Stimulated activated naive CD8-positive, alpha-beta T cell treated with anti-CD3 and anti-CD28 coated beads, Interleukin-15, amount 100 ng/mL, for 72 hours (primary cell): ENCODE data around the gene KCNJ8.
"Not testable (repeated sequence)": the region's sequence is repeated elsewhere in the genome, so short reads cannot be mapped to it uniquely, and the experiment has no call there.

Experiments
- ATAC-seq: fragments of 150-1000 bp; cut with Tn5 transposase; 2 replicates; pipeline ENCODE4 v1.10.0; 2021; ENCODE audit warnings: mild to moderate bottlenecking, moderate library complexity
- DNase-seq, 2 donors: peaks; one replicate each; pipeline ENCODE4 v3.0.0; 2021 to 2022
- H3K27ac Mint-ChIP-seq, 2 donors: one replicate each; pipeline ENCODE4 v1.8.0; 2022; ENCODE audit warnings: mild to moderate bottlenecking in 2 of 2, mixed read lengths in 2 of 2, moderate library complexity in 2 of 2
- H3K27me3 Mint-ChIP-seq: one replicate; pipeline ENCODE4 v1.8.0; 2022; ENCODE audit warnings: mixed read lengths
- H3K4me1 Mint-ChIP-seq: one replicate; pipeline ENCODE4 v1.8.0; 2022; ENCODE audit warnings: mild to moderate bottlenecking, mixed read lengths
- H3K4me3 Mint-ChIP-seq, 2 donors: one replicate each; pipeline ENCODE4 v1.8.0; 2022; ENCODE audit warnings: mild to moderate bottlenecking in 2 of 2, mixed read lengths in 2 of 2, moderate library complexity in 1 of 2
- H3K9me3 Mint-ChIP-seq, 2 donors: one replicate each; pipeline ENCODE4 v1.8.0; 2022; ENCODE audit warnings: mixed read lengths in 2 of 2

The KCNJ8 gene

GRCh38 chr12:21774358-21775132 lies at the start of gene KCNJ8:
KCNJ8 (minus strand) TSS chr12:21774706; CDS start chr12:21773616, 1,090 bp downstream.
- peaks cover 8% of the 10 kb centered on the region for H3K4me1 Mint-ChIP-seq
- no peak within 1 kb of the TSS for H3K27ac Mint-ChIP-seq
- peak in 1 of 2 donors; percentile 3 for DNase-seq
- peak; percentile 59 for ATAC-seq
- peak within 1 kb of the TSS; percentile 66 to 75 for H3K4me3 Mint-ChIP-seq
- H3K9me3 Mint-ChIP-seq = no peaks in the 10 kb centered on the region
- H3K27me3 Mint-ChIP-seq = peaks cover 46% of the 10 kb centered on the region

DNA sequence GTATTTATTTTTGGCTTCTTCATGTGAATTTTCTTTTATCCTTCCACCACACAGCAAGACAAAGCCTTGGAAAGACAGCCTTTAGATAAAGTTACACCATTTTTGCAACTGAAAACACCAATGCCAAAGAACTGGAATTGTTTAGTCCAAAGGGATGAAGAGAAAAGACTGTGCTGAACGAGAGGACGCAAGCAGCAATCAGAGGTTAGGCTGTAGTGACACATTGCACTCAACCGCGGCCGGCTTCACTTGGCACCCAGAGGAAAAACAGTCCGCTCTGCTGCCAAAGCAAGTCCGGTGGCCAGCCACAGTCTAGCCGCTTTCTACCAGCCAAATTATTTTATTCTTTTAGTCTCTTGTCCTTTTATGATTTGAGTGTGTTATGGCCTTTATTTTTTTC lies 49.1 kb upstream of the KCNJ8 start:
- Mint-ChIP-seq H3K27me3 (no peaks in the 10 kb centered on the region), H3K4me1 (no peaks in the 10 kb centered on the region), H3K4me3 (no peak overlapping the region), H3K27ac (no peak overlapping the region), H3K9me3 (no peaks in the 10 kb centered on the region)
- no peak for DNase-seq
- ATAC-seq = no peak

- ATAC-seq (no peak), DNase-seq (no peak)
- Mint-ChIP-seq H3K27me3 (no peaks in the 10 kb centered on the region), H3K4me1 (no peaks in the 10 kb centered on the region), H3K27ac (no peak overlapping the region), H3K4me3 (no peak overlapping the region), H3K9me3 (no peaks in the 10 kb centered on the region)
Observed at GRCh38 chr12:21819678-21820077, 45.2 kb upstream of the KCNJ8 start.

DNA sequence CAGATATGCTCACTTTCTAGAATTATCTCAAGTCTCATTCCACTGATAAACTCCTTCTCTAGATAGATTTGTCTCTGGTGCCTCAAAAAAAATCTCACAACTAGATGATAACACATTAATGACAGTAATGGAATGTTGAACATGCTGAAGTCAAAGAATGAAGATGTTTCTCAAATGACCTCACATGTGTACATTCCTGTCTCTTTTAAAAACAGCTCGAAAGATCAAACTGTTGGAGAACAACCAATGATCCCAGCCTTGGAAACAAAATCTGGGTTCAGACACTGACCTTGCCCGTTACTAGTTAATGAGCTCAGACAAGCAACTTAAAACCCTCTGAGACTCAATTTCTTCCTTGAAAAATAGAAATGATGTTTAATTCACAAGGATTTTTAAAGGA lies 44.7 kb upstream of the KCNJ8 start:
- no peaks in the 10 kb centered on the region for H3K9me3 Mint-ChIP-seq
- DNase-seq (no peak), ATAC-seq (no peak)
- no peaks in the 10 kb centered on the region for H3K4me1 Mint-ChIP-seq
- no peaks in the 10 kb centered on the region for H3K27me3 Mint-ChIP-seq
- H3K27ac Mint-ChIP-seq = no peak overlapping the region
- no peak overlapping the region for H3K4me3 Mint-ChIP-seq

- Mint-ChIP-seq H3K27ac (no peak overlapping the region), H3K27me3 (no peaks in the 10 kb centered on the region), H3K4me1 (no peaks in the 10 kb centered on the region), H3K4me3 (no peak overlapping the region), H3K9me3 (no peaks in the 10 kb centered on the region)
- no peak for DNase-seq
- no peak for ATAC-seq
Observed at GRCh38 chr12:21818627-21819026, 44.1 kb upstream of the KCNJ8 start.

GRCh38 chr12:21815306-21816062 lies 41.0 kb upstream of the KCNJ8 start:
- H3K27me3 Mint-ChIP-seq = no peaks in the 10 kb centered on the region
- peaks cover 0 to under 1% of the 10 kb centered on the region in 2 donors for H3K9me3 Mint-ChIP-seq
- DNase-seq (no peak), ATAC-seq (no peak)
- no peak overlapping the region for H3K4me3 Mint-ChIP-seq
- H3K4me1 Mint-ChIP-seq = no peaks in the 10 kb centered on the region
- H3K27ac Mint-ChIP-seq = no peak overlapping the region

DNA sequence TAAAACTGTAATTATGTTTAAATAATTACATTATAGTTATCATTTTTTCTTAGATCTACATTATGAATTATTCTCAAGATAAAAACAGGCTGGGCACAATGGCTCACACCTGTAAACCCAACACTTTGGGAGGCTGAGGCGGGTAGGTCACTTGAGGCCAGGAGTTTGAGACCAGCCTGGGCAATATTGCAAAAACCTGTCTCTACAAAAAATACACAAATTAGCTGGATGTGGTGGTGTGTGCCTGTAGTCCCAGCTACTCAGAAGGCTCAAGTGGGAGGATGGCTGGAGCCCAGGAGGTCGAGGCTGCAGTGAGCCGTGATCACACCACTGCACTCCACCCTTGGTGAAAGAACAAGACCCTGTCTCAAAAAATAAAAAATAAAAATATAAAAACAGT lies 40.3 kb upstream of the KCNJ8 start:
- H3K4me1 Mint-ChIP-seq = no peaks in the 10 kb centered on the region
- no peak for DNase-seq
- H3K27ac Mint-ChIP-seq = no peak overlapping the region
- no peaks in the 10 kb centered on the region for H3K27me3 Mint-ChIP-seq
- H3K4me3 Mint-ChIP-seq = no peak overlapping the region
- peaks cover 0 to 5% of the 10 kb centered on the region in 2 donors for H3K9me3 Mint-ChIP-seq
- no peak for ATAC-seq

DNA sequence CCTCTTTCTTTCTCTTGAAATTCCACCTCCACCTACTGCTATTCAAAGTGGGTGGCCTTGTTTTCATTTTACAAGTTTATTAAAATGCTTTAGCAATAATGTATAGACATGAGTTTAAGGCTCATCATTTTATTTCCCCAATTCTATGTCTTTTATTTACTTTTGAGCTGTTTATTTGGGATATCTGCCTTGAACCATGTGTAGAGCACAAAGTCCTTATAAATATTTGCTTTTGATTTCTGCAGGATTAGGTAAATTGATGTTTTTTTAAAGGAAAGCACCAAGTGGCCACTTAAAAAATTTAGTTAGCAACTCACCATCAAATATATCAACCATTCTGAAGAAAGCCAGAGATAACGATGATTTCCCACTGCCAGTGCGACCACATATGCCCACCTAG lies 39.8 kb upstream of the KCNJ8 start:
- H3K4me3 Mint-ChIP-seq = no peak overlapping the region

DNA sequence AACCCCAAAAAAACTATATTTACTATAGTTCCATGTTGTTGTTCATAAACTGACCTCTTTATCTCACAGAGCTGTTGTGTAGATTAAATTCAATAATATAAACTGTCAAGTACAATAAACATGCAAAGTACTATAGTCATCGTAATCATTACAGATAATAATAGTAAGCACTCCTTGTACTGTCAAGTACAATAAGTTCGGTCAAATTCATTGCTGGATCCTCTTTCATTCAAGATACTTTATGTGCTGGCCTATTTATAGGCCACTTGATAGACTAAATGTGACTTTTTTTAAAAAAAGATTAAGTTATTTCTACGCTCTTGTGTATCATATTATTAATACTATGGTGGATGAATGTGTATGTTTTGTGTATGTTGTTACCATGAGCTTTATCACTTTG lies 39.2 kb upstream of the KCNJ8 start:
- Mint-ChIP-seq H3K4me1 (no peaks in the 10 kb centered on the region), H3K9me3 (peaks cover 0 to 5% of the 10 kb centered on the region in 2 donors), H3K27me3 (no peaks in the 10 kb centered on the region), H3K27ac (no peak overlapping the region), H3K4me3 (no peak overlapping the region)
- DNase-seq = no peak
- ATAC-seq = no peak

More for the DNA sequence above, 39.8 kb upstream of the KCNJ8 start:
- no peak overlapping the region for H3K27ac Mint-ChIP-seq
- ATAC-seq (no peak), DNase-seq (no peak)
- no peaks in the 10 kb centered on the region for H3K27me3 Mint-ChIP-seq
- no peaks in the 10 kb centered on the region for H3K4me1 Mint-ChIP-seq
- H3K9me3 Mint-ChIP-seq = peaks cover 0 to 5% of the 10 kb centered on the region in 2 donors

DNA sequence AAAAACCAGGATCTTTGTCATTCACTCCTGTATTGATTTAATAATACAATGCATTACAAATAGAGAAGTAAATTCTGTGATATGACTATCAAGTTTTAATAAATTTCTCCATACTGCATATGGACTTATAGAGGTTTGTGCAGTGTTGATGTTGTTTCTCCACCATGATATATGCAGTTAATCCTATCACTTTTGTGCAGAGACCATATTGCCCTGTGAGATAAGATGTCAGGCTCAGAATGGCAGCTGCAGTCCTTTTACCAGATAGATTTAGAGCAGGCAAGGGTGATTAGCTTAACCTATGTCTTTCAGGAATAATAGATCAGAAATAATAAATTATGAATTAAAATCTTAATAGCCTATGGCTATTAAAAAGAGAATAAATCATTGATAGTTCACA lies 38.6 kb upstream of the KCNJ8 start:
- no peak overlapping the region for H3K4me3 Mint-ChIP-seq
- H3K9me3 Mint-ChIP-seq = peaks cover 0 to 5% of the 10 kb centered on the region in 2 donors
- no peak for DNase-seq
- no peak overlapping the region for H3K27ac Mint-ChIP-seq
- no peaks in the 10 kb centered on the region for H3K27me3 Mint-ChIP-seq
- H3K4me1 Mint-ChIP-seq = no peaks in the 10 kb centered on the region
- ATAC-seq = no peak

GRCh38 chr12:21812340-21812739 lies 37.8 kb upstream of the KCNJ8 start:
- not testable (repeated sequence) for H3K27me3 Mint-ChIP-seq, ATAC-seq, H3K4me1 Mint-ChIP-seq, H3K27ac Mint-ChIP-seq, H3K9me3 Mint-ChIP-seq, H3K4me3 Mint-ChIP-seq, DNase-seq

DNA sequence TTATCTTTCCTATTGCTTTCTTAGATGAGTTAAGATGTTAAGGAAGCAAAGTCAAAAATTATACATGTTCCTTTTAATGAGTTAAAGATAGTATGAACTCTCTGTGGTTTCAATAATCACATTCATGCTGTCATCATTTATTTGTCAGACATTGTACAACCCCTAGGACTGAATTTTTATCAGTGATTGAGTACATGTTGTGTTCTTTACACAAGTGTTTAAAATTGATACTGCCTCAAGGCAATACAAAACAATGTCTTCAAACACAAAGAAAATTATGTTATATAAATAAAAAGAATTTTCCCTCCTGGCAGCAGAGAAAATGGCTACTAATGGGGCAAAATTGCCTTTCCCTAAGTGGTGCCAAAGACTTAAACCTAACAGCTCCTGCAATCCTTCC lies 34.6 kb upstream of the KCNJ8 start:
- no peaks in the 10 kb centered on the region for H3K27me3 Mint-ChIP-seq
- H3K4me1 Mint-ChIP-seq = no peaks in the 10 kb centered on the region
- DNase-seq (no peak), ATAC-seq (no peak)
- no peak overlapping the region for H3K27ac Mint-ChIP-seq
- peaks cover 0 to 5% of the 10 kb centered on the region in 2 donors for H3K9me3 Mint-ChIP-seq
- H3K4me3 Mint-ChIP-seq = no peak overlapping the region

GRCh38 chr12:21806255-21806654 lies 31.7 kb upstream of the KCNJ8 start:
- no peak overlapping the region for H3K4me3 Mint-ChIP-seq
- no peaks in the 10 kb centered on the region for H3K27me3 Mint-ChIP-seq
- DNase-seq = no peak
- no peaks in the 10 kb centered on the region for H3K4me1 Mint-ChIP-seq
- no peak for ATAC-seq
- peaks cover 0 to 5% of the 10 kb centered on the region in 2 donors for H3K9me3 Mint-ChIP-seq
- H3K27ac Mint-ChIP-seq = no peak overlapping the region

GRCh38 chr12:21801522-21802288 lies 27.2 kb upstream of the KCNJ8 start:
- Mint-ChIP-seq H3K27ac (no peak overlapping the region), H3K4me3 (no peak overlapping the region), H3K9me3 (no peaks in the 10 kb centered on the region), H3K4me1 (no peaks in the 10 kb centered on the region), H3K27me3 (no peaks in the 10 kb centered on the region)
- ATAC-seq (no peak), DNase-seq (no peak)

- ATAC-seq = no peak
- no peaks in the 10 kb centered on the region for H3K9me3 Mint-ChIP-seq
- no peaks in the 10 kb centered on the region for H3K4me1 Mint-ChIP-seq
- no peaks in the 10 kb centered on the region for H3K27me3 Mint-ChIP-seq
- no peak overlapping the region for H3K4me3 Mint-ChIP-seq
- H3K27ac Mint-ChIP-seq = peak overlapping the region in 1 of 2 donors; percentile 71
- no peak for DNase-seq
Observed at GRCh38 chr12:21800011-21800410, 25.5 kb upstream of the KCNJ8 start.

DNA sequence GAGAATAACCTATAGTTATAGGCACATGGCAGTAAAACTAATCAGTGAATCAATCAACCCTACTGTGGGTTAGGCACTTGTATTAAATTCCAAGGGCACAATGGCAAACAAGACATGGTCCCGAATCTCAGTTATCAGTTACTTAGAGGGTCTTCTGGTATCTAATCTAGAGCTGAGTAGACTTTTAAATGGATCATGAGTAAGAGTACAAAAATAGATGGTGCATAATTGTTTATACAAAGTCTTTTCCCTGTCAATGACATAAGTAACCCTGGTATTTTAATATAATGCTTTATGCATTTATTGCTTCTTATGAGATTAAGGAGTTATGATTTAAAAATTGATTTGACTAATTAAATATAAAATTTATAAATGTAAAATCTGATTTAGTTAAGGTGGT lies 23.0 kb upstream of the KCNJ8 start:
- H3K27ac Mint-ChIP-seq = no peak overlapping the region
- DNase-seq (no peak), ATAC-seq (no peak)
- peaks cover 14% of the 10 kb centered on the region for H3K27me3 Mint-ChIP-seq
- H3K4me3 Mint-ChIP-seq = no peak overlapping the region
- peaks cover 2 to 4% of the 10 kb centered on the region in 2 donors for H3K9me3 Mint-ChIP-seq
- no peaks in the 10 kb centered on the region for H3K4me1 Mint-ChIP-seq
